Bronchial epithelial cell (primary cell): Measurements from ENCODE around the gene CDH9. TPM values are rescaled to one million over a fixed set of nuclear protein-coding genes. Genes with fewer than 3 reads are reported as not detected.
A peak's percentile ranks its signal among the peaks of the same experiment; 100 is the strongest.

ENCODE experiments used
- DNase-seq: peaks from one replicate; pipeline ENCODE4 v3.0.0-alpha.2; 2010; ENCODE audit warnings: low read depth
- FAIRE-seq: peaks from 2 replicates; lab custom pipeline; 2011; peaks lifted over from hg19 to GRCh38; lab: Jason Lieb, UNC
- H3K27me3 ChIP-seq: 2 replicates; pipeline ENCODE4 v1.5.1; 2011; ENCODE audit warnings: low read length; ENCODE audit not compliant: control insufficient read depth, insufficient read depth
- H3K36me3 ChIP-seq: 2 replicates; pipeline ENCODE4 v1.5.1; 2011; ENCODE audit warnings: low read length; ENCODE audit not compliant: control insufficient read depth, insufficient read depth
- H3K4me3 ChIP-seq: 2 replicates; pipeline ENCODE4 v1.5.1; 2011; ENCODE audit warnings: mild to moderate bottlenecking, low read depth, low read length, control low read depth
- CTCF ChIP-seq: IDR thresholded peaks from 2 replicates; pipeline ENCODE4 v1.5.1; 2011; ENCODE audit warnings: mild to moderate bottlenecking, moderate library complexity, low read length, control low read depth, inconsistent platforms; ENCODE audit not compliant: insufficient read depth, severe bottlenecking
- total RNA-seq: library from RNA; depleted of rRNA; stranded (reverse); fragments of >200 nt; gene quantifications from 2 replicates; pipeline ENCODE4 v1.2.1, GENCODE V29; 2014

The CDH9 gene
- total RNA-seq, 1 donor from 2014 or later, result not detected

GRCh38 chr5:26921439-26921838 is 116.9 kb downstream of the CDH9 start:
- Histone ChIP-seq H3K27me3 (no peaks in the 10 kb centered on the region), H3K36me3 (no peaks in the 10 kb centered on the region), H3K4me3 (no peak overlapping the region)
- FAIRE-seq (no peak), DNase-seq (no peak)
- no peak for TF ChIP-seq CTCF

DNA sequence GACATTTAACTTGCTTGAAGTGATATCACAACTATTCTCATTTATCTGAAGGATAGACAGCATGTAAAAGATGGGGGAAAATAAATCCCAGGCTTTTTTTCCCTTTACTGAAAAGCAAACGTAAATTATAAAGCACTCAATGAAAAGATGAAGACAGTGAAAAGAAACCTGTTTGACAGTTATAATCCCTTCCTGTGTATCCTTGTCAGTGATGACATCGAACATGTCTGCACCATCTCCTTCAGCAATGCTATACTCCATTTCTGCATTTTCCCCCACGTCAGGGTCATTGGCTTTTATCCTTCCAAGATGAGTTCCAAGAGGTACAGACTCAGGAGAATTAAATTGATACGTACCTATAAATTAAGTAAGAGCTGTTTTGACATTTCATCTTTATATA is 134.9 kb downstream of the CDH9 start:
- Histone ChIP-seq H3K4me3 (no peak overlapping the region), H3K27me3 (no peaks in the 10 kb centered on the region), H3K36me3 (no peaks in the 10 kb centered on the region)
- FAIRE-seq (no peak), DNase-seq (no peak)
- TF ChIP-seq CTCF, result no peak

DNA sequence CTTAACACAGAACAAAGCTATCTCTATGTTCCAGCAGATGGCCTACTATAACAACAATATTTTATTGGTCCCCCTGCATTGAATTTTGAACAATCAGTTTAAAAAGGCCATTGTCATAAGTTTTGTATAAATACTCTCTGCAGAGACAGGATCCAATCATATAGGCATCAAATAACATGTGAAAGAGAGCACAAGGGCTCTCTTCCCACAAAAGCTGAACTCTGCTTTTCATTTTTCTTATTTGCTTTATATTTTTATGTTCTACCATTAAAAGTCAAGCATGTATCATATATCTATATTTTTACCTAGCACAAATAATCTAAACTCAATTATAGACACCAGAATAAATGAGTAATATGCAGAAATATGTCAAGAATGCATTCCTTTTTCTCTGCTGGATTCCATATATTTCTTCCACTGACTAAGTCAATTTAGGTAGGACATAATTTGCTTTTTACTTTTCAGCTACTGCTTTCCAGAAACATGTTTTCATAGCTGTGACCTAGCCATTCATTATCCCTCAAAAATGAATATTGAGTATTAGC is 143.6 kb downstream of the CDH9 start:
- no peak for FAIRE-seq
- DNase-seq, result peak; percentile 6
- Histone ChIP-seq H3K36me3 (no peaks in the 10 kb centered on the region), H3K27me3 (no peaks in the 10 kb centered on the region), H3K4me3 (no peak overlapping the region)
- no peak for TF ChIP-seq CTCF

GRCh38 chr5:26893078-26893477 is 145.3 kb downstream of the CDH9 start:
- no peak for DNase-seq

GRCh38 chr5:26889815-26890214 is 148.6 kb downstream of the CDH9 start:
- FAIRE-seq (no peak), DNase-seq (no peak)
- no peak overlapping the region for H3K4me3 ChIP-seq
- no peaks in the 10 kb centered on the region for H3K36me3 ChIP-seq
- TF ChIP-seq CTCF, result no peak
- H3K27me3 ChIP-seq, result no peaks in the 10 kb centered on the region

More at GRCh38 chr5:26893078-26893477, 145.3 kb downstream of the CDH9 start:
- H3K36me3 ChIP-seq, result no peaks in the 10 kb centered on the region
- H3K27me3 ChIP-seq, result no peaks in the 10 kb centered on the region
- no peak for FAIRE-seq
- no peak for TF ChIP-seq CTCF
- H3K4me3 ChIP-seq, result no peak overlapping the region

DNA sequence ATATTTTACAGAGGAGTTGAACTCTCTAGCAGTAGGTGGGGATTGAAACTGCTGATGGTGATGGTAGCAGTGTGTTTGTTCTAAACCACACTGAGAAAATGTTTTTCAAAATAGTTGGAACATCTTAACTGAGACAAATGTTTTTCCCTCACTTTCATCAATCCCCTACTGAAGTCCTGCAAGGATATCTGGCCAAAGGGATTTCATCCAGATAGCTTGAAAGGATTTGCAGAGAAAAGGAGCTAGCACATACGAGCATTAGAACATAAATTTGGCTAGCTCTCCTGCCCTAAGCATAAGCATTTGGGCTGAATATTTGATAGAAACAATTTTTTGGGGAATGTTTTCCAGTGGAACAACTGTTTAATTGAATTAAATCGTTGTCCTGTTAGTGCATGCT is 153.9 kb downstream of the CDH9 start:
- Histone ChIP-seq H3K27me3 (no peaks in the 10 kb centered on the region), H3K4me3 (no peak overlapping the region), H3K36me3 (no peaks in the 10 kb centered on the region)
- no peak for TF ChIP-seq CTCF
- no peak for DNase-seq
- FAIRE-seq, result no peak
